DMS53 (cell line): ENCODE data around the gene ANK3.

ENCODE experiments used
- DNase-seq: peaks from one replicate; lab custom pipeline; 2025; lab: John Stamatoyannopoulos, UW

Gene ANK3

DNA sequence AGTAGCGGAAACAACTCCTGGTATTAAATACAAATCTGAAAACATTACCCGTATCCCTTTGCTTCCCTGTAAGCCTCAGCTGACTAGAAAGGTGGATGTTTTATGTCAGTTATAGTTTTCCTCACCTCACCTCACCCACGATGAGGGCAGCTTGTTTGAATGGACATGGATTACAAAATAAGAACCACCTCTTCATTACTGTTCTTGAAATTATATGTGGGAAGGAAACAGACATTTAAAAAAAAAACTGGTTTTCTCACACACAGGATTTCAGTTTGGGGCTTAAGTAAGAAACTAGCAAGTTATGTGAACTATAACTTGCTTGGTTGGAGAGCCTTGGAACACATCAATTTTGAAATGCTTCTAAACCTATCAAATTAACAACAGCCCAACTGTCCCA, 250.4 kb downstream of the ANK3 start:
- no peak for DNase-seq

DNA sequence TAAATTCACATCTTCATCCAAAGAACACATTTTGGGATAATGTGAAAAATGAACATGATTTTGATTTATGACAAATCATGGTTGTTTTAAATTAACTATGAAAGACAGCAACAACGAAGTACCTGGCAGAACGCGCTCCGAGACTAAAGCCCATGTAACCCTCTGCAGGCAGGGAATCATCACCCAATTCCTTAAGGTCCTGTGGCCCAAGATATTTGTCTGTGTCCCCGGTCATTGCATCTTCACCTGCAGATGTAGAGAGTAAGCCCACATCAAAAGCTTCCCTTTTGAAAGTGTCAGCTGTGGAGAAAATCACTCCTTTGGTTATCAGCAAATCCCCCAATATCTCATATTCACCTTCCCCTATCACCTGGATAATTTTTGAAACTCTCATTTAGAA, 250.8 kb downstream of the ANK3 start:
- DNase-seq, result no peak

DNA sequence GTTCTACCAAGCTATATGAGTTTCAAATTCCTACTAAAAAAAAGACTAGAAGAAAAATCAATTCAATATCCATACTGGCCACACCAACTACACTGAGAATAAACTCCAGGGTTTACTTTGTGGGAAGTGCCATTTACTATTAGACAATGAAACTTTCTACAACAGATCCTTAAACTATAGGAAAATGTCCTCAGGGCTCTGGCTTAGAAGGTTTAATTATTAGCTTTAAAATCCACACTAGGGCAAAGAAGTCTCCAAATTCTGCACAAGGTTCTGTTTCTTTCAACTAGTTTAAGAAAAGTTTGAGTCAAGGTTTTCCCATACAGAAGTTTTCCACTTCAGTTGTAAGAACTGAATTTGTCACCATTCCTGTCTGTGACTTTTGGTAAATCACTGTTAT, 251.6 kb downstream of the ANK3 start:
- DNase-seq, result no peak

DNA sequence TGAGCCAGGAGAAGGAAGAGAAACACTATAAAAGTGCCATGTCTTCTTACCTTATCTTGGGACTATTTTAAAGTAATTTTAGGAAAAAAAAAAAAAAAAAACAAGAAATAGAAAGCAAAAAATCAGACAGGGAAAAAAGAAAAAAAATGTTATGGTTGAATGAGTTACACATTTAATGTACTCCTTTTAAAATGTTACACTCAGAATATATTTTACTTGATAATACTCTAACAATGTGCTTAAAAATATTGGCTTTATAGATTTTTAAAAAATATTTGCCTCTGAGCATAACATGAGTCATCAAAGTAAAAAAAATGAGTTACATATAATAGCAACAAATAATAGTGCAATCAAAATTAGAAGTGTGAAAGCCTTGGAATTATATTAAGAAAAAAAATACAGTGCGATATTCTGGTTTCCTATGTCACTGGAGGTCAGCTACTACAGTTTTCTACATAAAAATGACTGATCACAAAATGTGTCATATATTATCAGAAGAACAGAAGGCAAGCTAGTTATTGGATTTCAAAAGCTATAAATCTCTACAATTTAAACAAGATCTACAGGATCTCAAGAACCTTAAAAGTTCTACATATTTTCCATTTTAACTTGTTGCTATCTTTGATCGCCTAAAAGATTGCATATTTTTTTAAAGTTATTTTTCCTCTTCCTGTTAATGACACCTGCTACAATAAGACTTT, 252.2 kb downstream of the ANK3 start:
- no peak for DNase-seq

DNA sequence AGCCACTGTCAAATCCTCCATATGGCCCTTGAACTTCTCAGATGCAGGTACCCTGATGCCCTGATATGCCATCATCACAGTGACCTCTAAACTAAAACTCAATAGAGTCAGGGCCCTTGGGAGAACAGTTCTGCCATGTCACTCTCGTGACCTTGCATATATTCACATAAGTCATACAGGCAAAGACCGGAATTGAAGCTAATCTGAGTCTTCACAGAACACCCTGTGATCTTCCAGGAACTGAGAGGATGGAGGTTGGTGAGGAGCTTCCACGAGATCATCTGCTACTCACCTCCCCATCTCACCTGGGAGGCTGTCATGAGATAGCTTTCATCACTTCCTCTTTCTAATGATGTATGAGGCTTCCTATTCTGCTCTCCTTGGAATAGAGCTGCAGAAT, 254.7 kb downstream of the ANK3 start:
- no peak for DNase-seq

DNA sequence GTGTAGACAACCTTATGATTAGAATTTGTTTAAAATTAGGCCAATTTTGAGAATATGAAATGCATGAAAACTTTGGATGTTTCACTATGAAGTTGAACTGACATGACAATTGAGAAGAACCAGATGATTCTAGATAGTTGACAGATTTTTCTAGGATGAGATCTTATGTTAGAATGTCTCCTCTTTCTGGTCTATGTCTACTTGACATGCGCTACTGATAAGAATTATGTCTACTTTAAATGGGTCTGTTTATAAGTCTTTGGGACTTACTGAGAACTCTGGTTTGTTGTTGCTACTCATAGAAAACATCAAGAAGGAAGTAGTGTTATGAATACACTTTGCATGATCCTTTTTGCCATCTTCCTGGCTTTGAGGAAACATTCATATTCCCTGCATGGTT, 255.1 kb downstream of the ANK3 start:
- no peak for DNase-seq

DNA sequence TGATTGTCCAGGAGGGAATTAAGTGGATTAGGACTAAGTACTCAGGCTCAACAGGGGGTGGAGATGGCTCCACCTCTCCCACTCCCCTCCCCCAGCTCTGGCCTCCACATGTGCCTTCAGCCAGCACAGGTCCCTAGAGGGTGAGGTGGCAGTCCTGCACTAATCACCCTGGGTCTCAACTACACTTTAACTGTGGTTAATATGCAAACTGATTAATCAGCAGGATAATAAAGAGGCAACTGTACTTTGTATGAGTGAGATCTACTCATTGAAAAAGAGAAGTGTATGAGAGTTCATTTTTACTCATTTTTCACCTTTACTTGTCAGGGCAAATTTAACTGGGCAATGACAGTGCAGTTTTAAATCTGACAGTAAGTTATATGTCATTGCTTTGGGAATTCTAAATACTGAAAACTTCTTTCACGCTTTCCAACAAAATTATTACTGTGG, 259.5 kb downstream of the ANK3 start:
- DNase-seq, result peak; percentile 49

DNA sequence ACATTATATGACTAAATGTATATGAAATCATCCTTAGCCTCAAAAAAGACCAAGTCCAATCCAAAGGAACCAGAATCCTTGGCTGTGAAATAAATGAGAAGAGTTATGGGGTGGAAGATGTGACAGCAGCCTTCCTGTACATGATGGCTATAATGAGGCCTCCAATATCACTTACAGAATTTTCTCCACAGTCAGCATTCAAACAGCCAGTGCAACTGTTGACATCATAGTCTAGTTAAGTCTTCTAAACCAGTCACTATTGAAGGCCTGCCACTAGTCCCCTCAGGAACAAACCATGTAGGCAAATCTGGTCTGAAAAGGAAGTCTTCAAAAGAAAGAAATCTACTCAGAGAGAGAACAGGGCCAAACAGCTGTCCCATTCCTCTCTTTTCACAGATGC, 263.8 kb downstream of the ANK3 start:
- no peak for DNase-seq

DNA sequence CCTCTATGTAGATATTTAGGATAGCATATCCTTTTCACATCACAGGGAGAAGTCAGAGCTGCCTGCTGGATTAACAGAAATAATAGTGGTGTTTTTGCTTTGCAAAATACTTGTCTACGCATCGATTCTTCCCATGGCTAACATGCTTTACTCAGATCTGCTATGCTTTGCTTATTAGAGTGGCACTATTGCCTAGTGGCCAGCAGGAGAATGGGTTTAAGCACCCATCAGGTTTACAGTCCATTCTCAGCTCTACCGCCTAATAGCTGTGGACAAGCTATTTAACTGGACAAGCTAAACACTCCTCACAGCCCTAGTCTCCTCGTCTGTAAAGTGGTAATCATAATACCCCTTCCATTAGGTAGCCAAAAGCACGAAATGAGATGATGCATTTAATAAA, 265.1 kb downstream of the ANK3 start:
- no peak for DNase-seq

DNA sequence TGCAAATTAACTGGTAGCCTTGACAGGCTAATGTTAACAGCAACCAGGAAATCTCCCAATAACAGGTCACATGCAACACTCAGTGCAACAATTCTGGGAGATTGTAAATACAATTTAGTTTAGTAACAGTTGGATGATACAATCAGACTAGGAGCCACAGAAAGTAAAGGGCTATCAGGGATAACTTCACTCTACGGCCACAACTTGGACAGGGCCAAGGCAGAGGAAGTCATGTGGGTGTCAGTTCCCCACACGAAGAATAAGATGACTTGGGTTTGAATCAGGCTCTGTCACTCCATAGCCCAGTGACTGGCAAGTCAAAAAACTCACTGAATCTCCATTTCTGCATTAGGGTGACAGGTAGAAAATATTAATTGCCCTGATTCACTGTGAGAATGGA, 266.0 kb downstream of the ANK3 start:
- no peak for DNase-seq

DNA sequence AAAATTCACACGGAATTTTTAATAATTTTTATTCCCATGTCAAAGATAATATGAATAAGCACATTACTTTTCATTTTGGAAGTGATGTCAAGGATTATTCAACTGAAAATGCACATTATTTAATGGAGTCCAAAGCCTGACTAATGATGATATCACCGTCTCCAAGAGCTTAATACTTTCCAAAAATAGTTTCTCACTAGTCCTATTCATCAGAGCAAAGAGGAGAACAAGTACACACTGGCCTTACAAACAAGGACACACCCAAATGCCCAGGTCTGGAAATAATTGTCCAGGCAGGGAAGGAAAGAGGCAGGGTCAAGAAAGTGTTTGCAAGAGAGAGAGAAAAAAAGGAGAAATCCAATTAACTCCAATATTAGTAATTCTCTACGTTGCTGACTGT, 266.5 kb downstream of the ANK3 start:
- DNase-seq, result no peak

DNA sequence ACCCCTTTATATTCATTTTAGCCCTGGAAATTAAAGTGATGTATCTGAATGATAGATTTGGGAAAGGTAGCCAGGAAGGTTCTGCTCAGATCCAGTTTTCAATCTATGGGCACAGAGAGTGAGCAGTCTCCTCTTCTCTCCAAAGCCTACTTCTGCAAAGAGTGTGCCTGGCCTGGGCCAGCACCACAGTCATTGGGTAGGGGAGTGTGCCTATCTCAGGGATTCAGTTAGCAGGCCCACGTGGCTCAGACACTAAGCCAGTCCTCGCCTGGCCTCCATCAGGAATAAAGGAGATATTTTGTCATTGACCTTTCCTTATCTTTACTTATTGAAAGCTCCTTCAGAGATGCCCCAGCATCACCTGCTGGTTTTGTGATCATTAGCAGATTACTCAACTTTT, 267.5 kb downstream of the ANK3 start:
- no peak for DNase-seq

DNA sequence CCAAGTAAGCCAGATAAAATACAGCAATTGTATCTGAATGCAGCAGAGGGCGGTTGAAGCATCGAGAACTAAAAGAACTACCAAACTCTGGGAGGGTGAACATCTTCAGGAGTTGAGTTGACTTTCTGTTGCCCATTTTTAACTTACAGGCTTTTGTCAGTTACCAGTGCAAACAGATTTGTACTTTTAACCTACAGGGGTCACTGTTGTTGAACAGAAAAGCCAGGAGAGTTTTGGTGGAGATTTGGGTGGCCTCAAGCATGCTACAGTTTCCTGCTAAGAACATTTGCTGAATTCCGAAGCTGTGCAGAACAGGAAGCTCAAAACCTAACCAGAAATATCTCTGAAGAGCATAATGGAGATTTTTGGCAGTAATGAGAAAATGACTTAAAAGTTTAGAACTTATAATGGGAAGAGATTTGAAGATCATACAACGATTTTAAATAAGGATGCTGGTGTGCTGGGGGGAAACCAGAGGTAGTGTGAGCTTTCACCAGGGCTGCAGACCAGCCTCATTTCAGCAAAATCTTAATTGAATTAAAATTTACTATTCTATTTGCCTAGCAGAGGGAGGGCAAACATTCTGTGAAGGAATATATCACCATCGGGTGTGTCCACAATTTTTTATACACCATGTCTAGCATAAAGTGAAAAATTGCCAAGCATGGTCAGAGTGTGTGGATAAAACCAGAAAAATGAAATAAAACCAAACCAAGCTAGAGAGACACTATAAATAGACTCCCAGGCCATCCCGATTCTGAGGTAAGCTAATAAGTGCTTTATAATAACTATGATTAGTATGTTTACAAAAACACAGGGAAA, 274.7 kb downstream of the ANK3 start:
- peak; percentile 64 for DNase-seq

DNA sequence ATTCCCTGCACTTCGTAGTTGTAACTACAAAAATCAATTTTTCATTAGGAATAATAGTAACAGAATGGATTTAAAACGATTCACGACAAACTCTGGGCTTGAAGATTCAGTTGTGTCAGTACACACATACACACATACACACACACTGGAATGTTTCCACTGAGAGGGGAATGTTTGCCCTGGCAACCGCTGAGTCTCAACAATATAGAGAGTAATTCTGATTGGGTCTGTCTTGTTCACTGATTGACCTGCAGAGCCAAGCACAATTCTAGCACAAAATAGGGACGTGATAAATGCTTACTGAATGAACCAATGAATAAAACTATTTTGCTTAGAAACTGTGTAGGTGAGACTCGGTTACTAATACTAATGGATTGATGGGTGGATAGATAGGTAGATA, 278.9 kb downstream of the ANK3 start:
- DNase-seq, result no peak

DNA sequence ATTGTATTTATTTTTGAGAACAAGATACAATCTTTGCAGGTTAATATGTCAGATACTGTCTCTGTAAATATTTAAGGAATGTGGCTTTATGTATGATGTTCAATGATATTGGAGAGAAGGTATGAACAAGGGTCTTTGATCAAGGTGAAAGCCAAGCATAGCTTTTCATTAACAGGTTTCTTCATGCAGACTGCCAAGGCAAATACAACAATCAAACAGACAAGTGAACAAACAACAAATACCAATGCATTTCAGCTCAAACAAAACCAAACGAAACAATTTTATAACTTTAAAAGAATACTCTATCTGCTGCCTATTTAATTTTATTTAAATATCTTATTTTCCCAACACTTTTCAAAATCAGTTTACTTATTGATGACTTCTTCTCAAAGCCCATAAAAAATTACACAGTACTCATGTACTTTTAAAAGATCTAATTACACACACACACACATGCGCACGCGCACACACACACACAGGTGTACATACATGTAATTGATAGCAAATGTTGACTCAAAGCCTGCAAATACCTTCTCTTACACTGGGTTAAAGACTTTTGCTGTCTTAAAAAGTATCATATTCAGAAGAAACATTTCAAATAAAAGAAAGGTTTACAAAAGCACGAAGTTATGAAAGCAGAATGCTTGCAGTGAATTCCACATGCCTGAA, 282.2 kb downstream of the ANK3 start:
- DNase-seq, result no peak

DNA sequence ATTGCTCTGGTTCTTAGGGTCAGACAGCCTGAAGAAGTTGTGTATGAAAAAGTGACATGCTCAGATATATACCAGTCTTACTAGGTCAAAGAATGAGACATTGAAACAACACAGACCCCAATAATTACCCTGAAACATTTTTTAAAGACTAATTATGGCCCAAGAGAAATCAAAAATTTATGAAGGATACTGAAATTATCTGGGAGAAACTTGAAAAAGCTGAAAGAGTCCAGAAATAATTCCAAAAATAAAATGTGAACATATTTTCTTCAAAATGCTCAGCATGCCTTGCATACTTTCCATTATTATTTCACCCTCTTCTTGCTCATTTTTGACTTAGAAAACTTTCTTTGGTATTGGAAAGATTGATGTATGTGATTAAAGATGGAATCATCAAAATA, 284.4 kb downstream of the ANK3 start:
- no peak for DNase-seq

DNA sequence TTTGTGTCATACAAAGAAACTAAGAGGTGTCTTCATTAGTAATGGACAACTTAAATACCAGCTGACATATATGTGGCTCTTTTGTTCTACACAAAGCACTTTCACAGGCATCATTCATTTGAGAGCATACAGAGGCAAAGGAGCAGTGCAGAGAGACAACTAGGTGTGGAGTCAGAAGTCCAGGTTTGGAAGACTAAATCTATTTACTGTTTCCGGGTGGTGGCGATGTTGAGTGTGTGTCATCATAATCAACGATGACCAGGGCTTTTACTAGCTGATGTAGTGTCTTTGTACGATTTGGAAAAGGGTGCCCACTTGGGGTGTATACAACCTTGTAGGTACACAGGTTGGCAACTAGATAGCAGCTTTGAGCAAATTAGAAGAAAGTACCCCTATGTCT, 287.9 kb downstream of the ANK3 start:
- peak; percentile 32 for DNase-seq

DNA sequence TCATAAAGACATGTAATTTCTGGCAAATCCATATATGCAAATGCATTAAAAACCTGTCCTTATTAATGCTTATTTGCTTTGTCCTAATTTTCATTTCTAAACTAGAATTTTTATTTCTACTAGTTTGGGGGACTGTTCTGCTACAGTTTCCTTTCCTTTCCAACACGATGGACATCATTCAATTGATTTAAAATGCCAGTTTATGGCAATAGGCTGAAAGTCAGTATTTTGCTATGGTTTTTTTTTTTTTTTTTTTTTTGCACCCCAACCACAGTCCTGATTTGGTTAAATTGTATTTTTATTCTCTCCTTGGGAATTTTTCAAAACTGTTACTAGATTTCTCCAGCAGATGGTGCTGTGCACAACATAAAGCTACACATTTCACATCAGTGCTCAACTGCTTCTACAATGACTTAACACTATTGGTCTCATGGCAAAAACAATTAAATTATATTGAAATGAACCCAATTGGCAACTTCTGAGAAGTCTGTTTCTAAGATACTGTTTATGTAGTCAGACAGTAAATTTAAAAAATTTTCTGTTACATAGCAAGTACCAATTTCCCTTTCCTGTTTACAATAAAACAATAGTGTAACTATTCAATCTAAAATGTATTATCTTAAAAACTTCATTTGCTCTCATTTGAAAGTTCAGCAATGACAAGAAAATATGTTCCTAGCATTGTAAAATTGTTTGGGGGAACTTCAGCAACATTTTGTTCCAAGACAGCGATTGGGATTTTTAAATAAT, 289.5 kb downstream of the ANK3 start:
- DNase-seq, result peak; percentile 83

DNA sequence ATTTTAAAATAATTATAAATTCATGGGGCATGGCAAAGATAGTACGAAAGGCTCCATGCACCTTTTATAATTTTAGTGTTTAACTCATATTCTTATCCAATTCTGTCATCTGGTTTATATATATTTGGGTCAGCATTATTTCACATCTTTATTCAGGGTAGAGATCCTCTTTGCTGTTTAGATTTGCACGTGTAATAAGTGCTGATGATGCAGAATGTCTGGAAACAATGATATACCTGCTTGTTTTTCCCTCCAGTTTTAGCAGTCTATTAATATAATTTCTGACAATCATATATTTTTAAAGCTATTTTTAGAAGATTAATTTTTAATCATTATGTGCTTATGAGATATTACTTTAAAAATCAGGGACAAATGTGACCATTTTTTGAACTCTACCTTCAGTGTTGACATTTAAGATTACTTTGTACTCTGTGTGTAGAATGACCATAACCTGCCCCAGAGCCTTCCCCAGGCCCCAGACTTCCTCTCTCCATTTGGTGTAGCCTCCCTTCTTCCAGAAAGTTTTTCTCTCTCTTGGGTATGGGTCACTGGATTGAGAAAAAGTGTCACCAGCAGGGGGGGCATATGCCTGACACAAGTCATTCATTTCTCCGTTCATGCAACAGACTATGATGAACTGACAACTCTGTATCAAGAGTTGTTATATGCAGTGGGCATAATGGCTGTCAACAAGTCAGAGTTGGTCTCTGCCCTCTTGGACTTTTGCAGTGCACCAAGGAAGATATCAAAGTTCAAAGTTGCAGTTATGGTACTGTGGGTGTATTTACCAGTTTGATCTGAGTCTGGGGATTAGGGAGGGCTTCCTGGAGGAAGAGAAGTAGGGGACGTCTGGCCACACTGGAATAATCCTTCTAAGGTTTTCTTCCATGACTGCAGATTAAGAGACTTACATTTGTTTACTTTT, 290.7 kb downstream of the ANK3 start:
- DNase-seq, result peak; percentile 38

DNA sequence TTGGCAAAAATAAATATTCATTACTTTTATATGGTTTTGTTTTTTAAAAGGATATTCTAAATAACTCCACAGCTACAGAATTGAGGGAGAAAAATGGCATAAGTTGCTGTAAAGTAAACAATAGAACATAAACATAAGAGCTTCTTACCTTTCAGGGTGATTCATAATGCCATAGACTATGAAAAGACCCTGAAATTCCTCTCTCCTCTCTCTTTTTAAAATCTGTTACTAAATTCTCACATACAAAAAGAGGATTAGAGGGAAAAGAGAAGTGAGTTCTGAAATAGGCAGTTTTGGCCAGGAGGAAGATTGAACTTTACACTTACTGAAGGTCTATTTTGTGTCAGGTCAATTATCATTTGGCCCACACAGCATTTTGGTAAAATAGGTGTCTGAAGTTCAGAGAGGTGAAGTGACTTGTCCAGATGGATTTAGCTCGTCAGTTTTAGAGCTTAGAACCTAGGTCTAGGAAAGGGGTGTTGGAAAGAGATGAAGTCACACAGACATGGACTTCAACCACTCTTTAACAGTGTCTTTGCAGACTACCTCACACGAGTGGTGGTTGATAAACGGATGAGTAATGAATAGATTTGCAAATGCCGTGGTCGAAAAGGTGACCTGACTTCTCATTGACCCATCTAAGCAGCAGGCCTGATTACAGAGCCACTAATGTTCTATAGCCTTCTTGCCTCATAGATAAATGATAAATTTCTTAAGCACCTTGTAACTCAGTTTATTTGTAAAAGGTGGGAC, 292.7 kb downstream of the ANK3 start:
- DNase-seq, result no peak

DNA sequence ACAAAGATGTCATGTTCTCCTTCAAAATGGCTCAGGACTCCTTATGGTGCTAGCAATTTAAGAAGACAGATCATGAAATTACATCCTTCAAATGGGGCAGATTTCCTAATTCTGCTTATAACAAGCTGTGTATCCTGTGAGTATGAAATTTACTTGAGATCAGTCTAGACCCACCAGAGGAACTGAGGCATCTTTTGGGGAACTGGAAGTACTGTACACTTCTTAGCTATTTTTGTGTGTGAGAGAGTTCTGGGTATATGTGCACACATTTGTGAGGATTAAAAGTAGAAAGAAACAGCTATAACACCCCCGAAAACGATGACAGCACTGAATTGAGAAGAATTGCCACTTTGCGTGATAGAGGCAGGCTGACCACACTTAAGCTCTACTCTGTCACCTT, 296.4 kb downstream of the ANK3 start:
- no peak for DNase-seq
